GM23338 (cell line): ENCODE measurements around the gene MLLT3. TPM values are rescaled to one million over a fixed set of nuclear protein-coding genes. Genes with fewer than 3 reads are reported as not detected.

Experiments
- ATAC-seq: fragments of 200-7000 bp; cut with Tn5 transposase; 3 replicates; pipeline ENCODE4 v1.9.1; 2020
- DNase-seq: peaks from one replicate; pipeline ENCODE4 v3.0.0-alpha.2; 2015; ENCODE audit warnings: low spot score
- H2AFZ ChIP-seq: fragments of 200-600 bp; sonication (generic); 2 replicates; pipeline ENCODE4 v1.8.0; 2016; ENCODE audit warnings: antibody characterized with exemption, mild to moderate bottlenecking, moderate library complexity
- H3F3A ChIP-seq: fragments of 200-600 bp; sonication (generic); replicated peaks from 2 replicates; pipeline ENCODE4 v1.8.0; 2017; ENCODE audit warnings: antibody characterized with exemption, mixed run types, low read depth
- H3K27ac ChIP-seq: fragments of 200-600 bp; sonication (generic); 2 replicates; pipeline ENCODE4 v1.6.1; 2016; ENCODE audit warnings: low read depth
- H3K27me3 ChIP-seq: fragments of 200-600 bp; sonication (generic); 2 replicates; pipeline ENCODE4 v1.8.0; 2016; ENCODE audit warnings: mild to moderate bottlenecking, mixed run types, moderate library complexity; ENCODE audit not compliant: insufficient read depth
- H3K36me3 ChIP-seq: fragments of 200-600 bp; sonication (generic); 2 replicates; pipeline ENCODE4 v1.8.0; 2016; ENCODE audit warnings: mild to moderate bottlenecking; ENCODE audit not compliant: insufficient read depth
- H3K4me1 ChIP-seq: fragments of 200-600 bp; sonication (generic); 2 replicates; pipeline ENCODE4 v1.8.0; 2016; ENCODE audit warnings: mild to moderate bottlenecking, moderate library complexity; ENCODE audit not compliant: insufficient read depth
- H3K4me2 ChIP-seq: fragments of 200-600 bp; sonication (generic); 2 replicates; pipeline ENCODE4 v1.7.1; 2017; ENCODE audit warnings: mixed run types
- H3K4me3 ChIP-seq: fragments of 200-600 bp; sonication (generic); 2 replicates; pipeline ENCODE4 v1.6.1; 2016; ENCODE audit warnings: mixed run types
- H3K79me2 ChIP-seq: fragments of 200-600 bp; sonication (generic); replicated peaks from 2 replicates; pipeline ENCODE4 v1.8.0; 2017; ENCODE audit warnings: mild to moderate bottlenecking; ENCODE audit not compliant: insufficient read depth
- H3K9me2 ChIP-seq: fragments of 200-600 bp; sonication (generic); 2 replicates; pipeline ENCODE4 v1.8.0; 2017; ENCODE audit not compliant: insufficient read depth
- H4K20me1 ChIP-seq: fragments of 200-600 bp; sonication (generic); replicated peaks from 2 replicates; pipeline ENCODE4 v1.8.0; 2017; ENCODE audit warnings: mild to moderate bottlenecking; ENCODE audit not compliant: insufficient read depth
- H3K27ac Mint-ChIP-seq: 2 replicates; pipeline ENCODE4 v1.8.0; 2020; ENCODE audit warnings: inconsistent platforms, mild to moderate bottlenecking, moderate library complexity, mixed read lengths
- H3K27me3 Mint-ChIP-seq: 3 replicates; pipeline ENCODE4 v1.8.0; 2022; ENCODE audit warnings: low read depth, mild to moderate bottlenecking, moderate library complexity, mixed read lengths, inconsistent platforms; ENCODE audit not compliant: insufficient read depth, poor library complexity
- H3K36me3 Mint-ChIP-seq: 3 replicates; pipeline ENCODE4 v1.8.0; 2021; ENCODE audit warnings: low read depth, mild to moderate bottlenecking, inconsistent platforms, moderate library complexity, mixed read lengths
- H3K4me1 Mint-ChIP-seq: 3 replicates; pipeline ENCODE4 v1.8.0; 2020; ENCODE audit warnings: mild to moderate bottlenecking, inconsistent platforms, mixed read lengths
- H3K4me3 Mint-ChIP-seq: 3 replicates; pipeline ENCODE4 v1.8.0; 2021; ENCODE audit warnings: moderate library complexity, mild to moderate bottlenecking, inconsistent platforms, mixed read lengths
- H3K9me3 Mint-ChIP-seq: 3 replicates; pipeline ENCODE4 v1.8.0; 2020; ENCODE audit warnings: moderate library complexity, mild to moderate bottlenecking, inconsistent platforms, mixed read lengths
- CREB1 ChIP-seq: fragments of 250-450 bp; sonication (Bioruptor Pico); IDR thresholded peaks from 2 replicates; pipeline ENCODE4 v1.5.0; 2020; ENCODE audit warnings: low read depth, mild to moderate bottlenecking, moderate library complexity
- EZH2 ChIP-seq: fragments of 200-600 bp; sonication (generic); IDR thresholded peaks from one replicate; pipeline ENCODE4 v1.8.0; 2017; ENCODE audit warnings: antibody characterized with exemption, mild to moderate bottlenecking, low read depth; ENCODE audit not compliant: unreplicated experiment
- EZH2phosphoT487 ChIP-seq: fragments of 200-600 bp; sonication (generic); IDR thresholded peaks from one replicate; pipeline ENCODE4 v1.8.1; 2018; ENCODE audit warnings: antibody characterized with exemption; ENCODE audit not compliant: unreplicated experiment
- JUNB ChIP-seq: IDR thresholded peaks from one replicate; pipeline ENCODE4 v1.6.1; 2016; ENCODE audit warnings: antibody characterized with exemption; ENCODE audit not compliant: unreplicated experiment
- NANOG ChIP-seq: IDR thresholded peaks from 2 replicates; pipeline ENCODE4 v1.6.1; 2016; ENCODE audit warnings: antibody characterized with exemption, borderline replicate concordance
- POLR2AphosphoS5 ChIP-seq: IDR thresholded peaks from 2 replicates; pipeline ENCODE4 v1.6.1; 2016; ENCODE audit warnings: antibody characterized with exemption, low read depth
- STAT1 ChIP-seq: IDR thresholded peaks from one replicate; pipeline ENCODE4 v1.6.1; 2016; ENCODE audit warnings: antibody characterized with exemption; ENCODE audit not compliant: unreplicated experiment
- ZNF114 ChIP-seq: fragments of 250-450 bp; sonication (Bioruptor Pico); IDR thresholded peaks from 2 replicates; pipeline ENCODE4 v1.5.0; 2020; ENCODE audit warnings: mild to moderate bottlenecking, moderate library complexity
- ZNF331 ChIP-seq: fragments of 250-450 bp; sonication (Bioruptor Pico); IDR thresholded peaks from 2 replicates; pipeline ENCODE4 v1.5.0; 2020; ENCODE audit warnings: low read depth, mild to moderate bottlenecking, moderate library complexity
- polyA plus RNA-seq: library from polyadenylated mRNA; unstranded; fragments of >200 nt; fragmentation: Nextera tagmentation; extraction: Ambion mirVana; gene quantifications from 2 replicates; pipeline ENCODE4 v1.2.1, GENCODE V29; 2016
- total RNA-seq: library from RNA; depleted of rRNA; stranded (reverse); fragments of >200 nt; shearing (Covaris generic); gene quantifications from 2 replicates; pipeline ENCODE4 v1.2.3, GENCODE V29; 2014
- TF ChIP-seq, protein P1 (sequence below), 2 experiments: fragments of 200-600 bp in 1 of 2; sonication (generic) in 1 of 2; conservative IDR thresholded peaks; 2 replicates each; pipeline versions ENCODE4 v1.5.1 to v1.6.1; 2016 to 2017; ENCODE audit warnings: antibody characterized with exemption in 2 of 2, low read depth in 2 of 2, mild to moderate bottlenecking in 2 of 2, moderate library complexity in 1 of 2
- TF ChIP-seq, protein P2 (sequence below): IDR thresholded peaks from one replicate; pipeline ENCODE4 v1.6.1; 2018; ENCODE audit warnings: antibody characterized with exemption; ENCODE audit not compliant: unreplicated experiment
- TF ChIP-seq, protein P3 (sequence below): IDR thresholded peaks from 2 replicates; pipeline ENCODE4 v1.6.1; 2016; ENCODE audit warnings: antibody characterized with exemption
- TF ChIP-seq, protein P4 (sequence below): fragments of 250-450 bp; sonication (Bioruptor Pico); IDR thresholded peaks from 2 replicates; pipeline ENCODE4 v1.5.0; 2020; ENCODE audit warnings: mild to moderate bottlenecking, moderate library complexity

MLLT3 gene
- total and polyA plus RNA-seq, 2 experiments from 2014 or later = 7.5 to 9.5 TPM

DNA sequence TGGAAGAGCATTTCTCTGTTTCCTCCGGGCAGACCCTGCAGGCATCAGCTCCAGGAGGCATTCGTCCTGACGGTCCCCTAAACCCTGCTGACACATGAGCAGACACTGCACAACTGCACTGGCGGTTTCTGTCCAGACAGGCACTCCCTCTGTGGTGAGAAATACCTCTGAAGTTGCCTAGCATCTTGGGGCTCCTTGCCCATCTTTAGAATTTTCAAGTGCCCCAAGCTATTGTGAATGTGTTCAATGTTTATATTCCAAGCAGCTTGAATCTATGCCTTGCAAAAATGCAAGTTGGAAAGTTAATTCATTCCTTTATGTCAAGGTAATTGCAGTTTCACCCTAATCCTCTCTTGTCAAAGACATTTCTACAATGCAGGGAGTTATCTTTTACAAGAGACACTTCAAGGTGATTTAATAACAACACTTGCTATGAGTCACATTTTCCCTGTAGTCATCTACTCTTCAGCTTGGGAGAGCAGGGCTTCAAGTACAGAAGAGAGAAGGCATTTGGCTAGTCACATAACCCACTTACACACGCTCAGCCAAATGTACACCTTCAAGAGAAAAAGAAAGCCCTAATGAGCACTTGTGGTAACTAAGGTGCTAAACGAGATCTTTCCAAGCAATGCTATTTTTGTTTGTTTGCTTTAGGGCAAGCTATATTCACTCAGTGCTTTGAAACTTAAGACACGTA is 302.5 kb downstream of the MLLT3 start:
- Histone ChIP-seq H3K79me2 (no peaks in the 10 kb centered on the region), H3F3A (no peaks in the 10 kb centered on the region), H3K27ac (no peak overlapping the region), H3K4me3 (no peak overlapping the region), H3K4me1 (no peaks in the 10 kb centered on the region), H3K36me3 (no peaks in the 10 kb centered on the region), H3K9me2 (peaks cover 19% of the 10 kb centered on the region), H3K4me2 (no peak overlapping the region), H2AFZ (peak overlapping the region; percentile 76), H3K27me3 (no peaks in the 10 kb centered on the region), H4K20me1 (no peaks in the 10 kb centered on the region)
- TF ChIP-seq, protein P1, sequence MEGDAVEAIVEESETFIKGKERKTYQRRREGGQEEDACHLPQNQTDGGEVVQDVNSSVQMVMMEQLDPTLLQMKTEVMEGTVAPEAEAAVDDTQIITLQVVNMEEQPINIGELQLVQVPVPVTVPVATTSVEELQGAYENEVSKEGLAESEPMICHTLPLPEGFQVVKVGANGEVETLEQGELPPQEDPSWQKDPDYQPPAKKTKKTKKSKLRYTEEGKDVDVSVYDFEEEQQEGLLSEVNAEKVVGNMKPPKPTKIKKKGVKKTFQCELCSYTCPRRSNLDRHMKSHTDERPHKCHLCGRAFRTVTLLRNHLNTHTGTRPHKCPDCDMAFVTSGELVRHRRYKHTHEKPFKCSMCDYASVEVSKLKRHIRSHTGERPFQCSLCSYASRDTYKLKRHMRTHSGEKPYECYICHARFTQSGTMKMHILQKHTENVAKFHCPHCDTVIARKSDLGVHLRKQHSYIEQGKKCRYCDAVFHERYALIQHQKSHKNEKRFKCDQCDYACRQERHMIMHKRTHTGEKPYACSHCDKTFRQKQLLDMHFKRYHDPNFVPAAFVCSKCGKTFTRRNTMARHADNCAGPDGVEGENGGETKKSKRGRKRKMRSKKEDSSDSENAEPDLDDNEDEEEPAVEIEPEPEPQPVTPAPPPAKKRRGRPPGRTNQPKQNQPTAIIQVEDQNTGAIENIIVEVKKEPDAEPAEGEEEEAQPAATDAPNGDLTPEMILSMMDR (conservative IDR thresholded peaks at IDR 0.05; ENCODE audit: low read depth in 2 of 2) = no peak
- TF ChIP-seq EZH2phosphoT487 = no peak
- TF ChIP-seq, protein P2, sequence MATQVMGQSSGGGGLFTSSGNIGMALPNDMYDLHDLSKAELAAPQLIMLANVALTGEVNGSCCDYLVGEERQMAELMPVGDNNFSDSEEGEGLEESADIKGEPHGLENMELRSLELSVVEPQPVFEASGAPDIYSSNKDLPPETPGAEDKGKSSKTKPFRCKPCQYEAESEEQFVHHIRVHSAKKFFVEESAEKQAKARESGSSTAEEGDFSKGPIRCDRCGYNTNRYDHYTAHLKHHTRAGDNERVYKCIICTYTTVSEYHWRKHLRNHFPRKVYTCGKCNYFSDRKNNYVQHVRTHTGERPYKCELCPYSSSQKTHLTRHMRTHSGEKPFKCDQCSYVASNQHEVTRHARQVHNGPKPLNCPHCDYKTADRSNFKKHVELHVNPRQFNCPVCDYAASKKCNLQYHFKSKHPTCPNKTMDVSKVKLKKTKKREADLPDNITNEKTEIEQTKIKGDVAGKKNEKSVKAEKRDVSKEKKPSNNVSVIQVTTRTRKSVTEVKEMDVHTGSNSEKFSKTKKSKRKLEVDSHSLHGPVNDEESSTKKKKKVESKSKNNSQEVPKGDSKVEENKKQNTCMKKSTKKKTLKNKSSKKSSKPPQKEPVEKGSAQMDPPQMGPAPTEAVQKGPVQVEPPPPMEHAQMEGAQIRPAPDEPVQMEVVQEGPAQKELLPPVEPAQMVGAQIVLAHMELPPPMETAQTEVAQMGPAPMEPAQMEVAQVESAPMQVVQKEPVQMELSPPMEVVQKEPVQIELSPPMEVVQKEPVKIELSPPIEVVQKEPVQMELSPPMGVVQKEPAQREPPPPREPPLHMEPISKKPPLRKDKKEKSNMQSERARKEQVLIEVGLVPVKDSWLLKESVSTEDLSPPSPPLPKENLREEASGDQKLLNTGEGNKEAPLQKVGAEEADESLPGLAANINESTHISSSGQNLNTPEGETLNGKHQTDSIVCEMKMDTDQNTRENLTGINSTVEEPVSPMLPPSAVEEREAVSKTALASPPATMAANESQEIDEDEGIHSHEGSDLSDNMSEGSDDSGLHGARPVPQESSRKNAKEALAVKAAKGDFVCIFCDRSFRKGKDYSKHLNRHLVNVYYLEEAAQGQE = no peak
- TF ChIP-seq EZH2 = no peak
- TF ChIP-seq CREB1 (CRISPR knock-in tag) = no peak
- no peak for TF ChIP-seq STAT1
- no peak for TF ChIP-seq POLR2AphosphoS5
- TF ChIP-seq JUNB = no peak
- TF ChIP-seq, protein P3, sequence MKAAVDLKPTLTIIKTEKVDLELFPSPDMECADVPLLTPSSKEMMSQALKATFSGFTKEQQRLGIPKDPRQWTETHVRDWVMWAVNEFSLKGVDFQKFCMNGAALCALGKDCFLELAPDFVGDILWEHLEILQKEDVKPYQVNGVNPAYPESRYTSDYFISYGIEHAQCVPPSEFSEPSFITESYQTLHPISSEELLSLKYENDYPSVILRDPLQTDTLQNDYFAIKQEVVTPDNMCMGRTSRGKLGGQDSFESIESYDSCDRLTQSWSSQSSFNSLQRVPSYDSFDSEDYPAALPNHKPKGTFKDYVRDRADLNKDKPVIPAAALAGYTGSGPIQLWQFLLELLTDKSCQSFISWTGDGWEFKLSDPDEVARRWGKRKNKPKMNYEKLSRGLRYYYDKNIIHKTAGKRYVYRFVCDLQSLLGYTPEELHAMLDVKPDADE = no peak
- TF ChIP-seq, protein P4, sequence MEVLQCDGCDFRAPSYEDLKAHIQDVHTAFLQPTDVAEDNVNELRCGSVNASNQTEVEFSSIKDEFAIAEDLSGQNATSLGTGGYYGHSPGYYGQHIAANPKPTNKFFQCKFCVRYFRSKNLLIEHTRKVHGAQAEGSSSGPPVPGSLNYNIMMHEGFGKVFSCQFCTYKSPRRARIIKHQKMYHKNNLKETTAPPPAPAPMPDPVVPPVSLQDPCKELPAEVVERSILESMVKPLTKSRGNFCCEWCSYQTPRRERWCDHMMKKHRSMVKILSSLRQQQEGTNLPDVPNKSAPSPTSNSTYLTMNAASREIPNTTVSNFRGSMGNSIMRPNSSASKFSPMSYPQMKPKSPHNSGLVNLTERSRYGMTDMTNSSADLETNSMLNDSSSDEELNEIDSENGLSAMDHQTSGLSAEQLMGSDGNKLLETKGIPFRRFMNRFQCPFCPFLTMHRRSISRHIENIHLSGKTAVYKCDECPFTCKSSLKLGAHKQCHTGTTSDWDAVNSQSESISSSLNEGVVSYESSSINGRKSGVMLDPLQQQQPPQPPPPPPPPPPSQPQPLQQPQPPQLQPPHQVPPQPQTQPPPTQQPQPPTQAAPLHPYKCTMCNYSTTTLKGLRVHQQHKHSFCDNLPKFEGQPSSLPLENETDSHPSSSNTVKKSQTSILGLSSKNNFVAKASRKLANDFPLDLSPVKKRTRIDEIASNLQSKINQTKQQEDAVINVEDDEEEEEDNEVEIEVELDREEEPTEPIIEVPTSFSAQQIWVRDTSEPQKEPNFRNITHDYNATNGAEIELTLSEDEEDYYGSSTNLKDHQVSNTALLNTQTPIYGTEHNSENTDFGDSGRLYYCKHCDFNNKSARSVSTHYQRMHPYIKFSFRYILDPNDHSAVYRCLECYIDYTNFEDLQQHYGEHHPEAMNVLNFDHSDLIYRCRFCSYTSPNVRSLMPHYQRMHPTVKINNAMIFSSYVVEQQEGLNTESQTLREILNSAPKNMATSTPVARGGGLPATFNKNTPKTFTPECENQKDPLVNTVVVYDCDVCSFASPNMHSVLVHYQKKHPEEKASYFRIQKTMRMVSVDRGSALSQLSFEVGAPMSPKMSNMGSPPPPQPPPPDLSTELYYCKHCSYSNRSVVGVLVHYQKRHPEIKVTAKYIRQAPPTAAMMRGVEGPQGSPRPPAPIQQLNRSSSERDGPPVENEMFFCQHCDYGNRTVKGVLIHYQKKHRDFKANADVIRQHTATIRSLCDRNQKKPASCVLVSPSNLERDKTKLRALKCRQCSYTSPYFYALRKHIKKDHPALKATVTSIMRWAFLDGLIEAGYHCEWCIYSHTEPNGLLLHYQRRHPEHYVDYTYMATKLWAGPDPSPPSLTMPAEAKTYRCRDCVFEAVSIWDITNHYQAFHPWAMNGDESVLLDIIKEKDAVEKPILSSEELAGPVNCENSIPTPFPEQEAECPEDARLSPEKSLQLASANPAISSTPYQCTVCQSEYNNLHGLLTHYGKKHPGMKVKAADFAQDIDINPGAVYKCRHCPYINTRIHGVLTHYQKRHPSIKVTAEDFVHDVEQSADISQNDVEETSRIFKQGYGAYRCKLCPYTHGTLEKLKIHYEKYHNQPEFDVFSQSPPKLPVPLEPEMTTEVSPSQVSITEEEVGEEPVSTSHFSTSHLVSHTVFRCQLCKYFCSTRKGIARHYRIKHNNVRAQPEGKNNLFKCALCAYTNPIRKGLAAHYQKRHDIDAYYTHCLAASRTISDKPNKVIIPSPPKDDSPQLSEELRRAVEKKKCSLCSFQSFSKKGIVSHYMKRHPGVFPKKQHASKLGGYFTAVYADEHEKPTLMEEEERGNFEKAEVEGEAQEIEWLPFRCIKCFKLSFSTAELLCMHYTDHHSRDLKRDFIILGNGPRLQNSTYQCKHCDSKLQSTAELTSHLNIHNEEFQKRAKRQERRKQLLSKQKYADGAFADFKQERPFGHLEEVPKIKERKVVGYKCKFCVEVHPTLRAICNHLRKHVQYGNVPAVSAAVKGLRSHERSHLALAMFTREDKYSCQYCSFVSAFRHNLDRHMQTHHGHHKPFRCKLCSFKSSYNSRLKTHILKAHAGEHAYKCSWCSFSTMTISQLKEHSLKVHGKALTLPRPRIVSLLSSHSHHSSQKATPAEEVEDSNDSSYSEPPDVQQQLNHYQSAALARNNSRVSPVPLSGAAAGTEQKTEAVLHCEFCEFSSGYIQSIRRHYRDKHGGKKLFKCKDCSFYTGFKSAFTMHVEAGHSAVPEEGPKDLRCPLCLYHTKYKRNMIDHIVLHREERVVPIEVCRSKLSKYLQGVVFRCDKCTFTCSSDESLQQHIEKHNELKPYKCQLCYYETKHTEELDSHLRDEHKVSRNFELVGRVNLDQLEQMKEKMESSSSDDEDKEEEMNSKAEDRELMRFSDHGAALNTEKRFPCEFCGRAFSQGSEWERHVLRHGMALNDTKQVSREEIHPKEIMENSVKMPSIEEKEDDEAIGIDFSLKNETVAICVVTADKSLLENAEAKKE (CRISPR knock-in tag) = no peak
- TF ChIP-seq ZNF331 (CRISPR knock-in tag) = no peak
- TF ChIP-seq ZNF114 (CRISPR knock-in tag) = no peak
- TF ChIP-seq NANOG = no peak
- DNase-seq (no peak), ATAC-seq (no peak)
- peaks cover 3% of the 10 kb centered on the region; the same call in 2 of the 3 replicates for H3K4me1 Mint-ChIP-seq
- no peaks in the 10 kb centered on the region for H3K36me3 Mint-ChIP-seq
- H3K27ac Mint-ChIP-seq = no peak overlapping the region
- H3K27me3 Mint-ChIP-seq = peaks cover 1% of the 10 kb centered on the region
- H3K9me3 Mint-ChIP-seq = no peaks in the 10 kb centered on the region
- no peak overlapping the region for H3K4me3 Mint-ChIP-seq
